ENCODE data around the gene BMPR2. TPM values are rescaled to one million over a fixed set of nuclear protein-coding genes. Genes with fewer than 3 reads are reported as not detected.

BMPR2 gene
- total RNA-seq, 6 experiments from 2014 or later: 50.5 to 59.4 (median 56.4) TPM

DNA sequence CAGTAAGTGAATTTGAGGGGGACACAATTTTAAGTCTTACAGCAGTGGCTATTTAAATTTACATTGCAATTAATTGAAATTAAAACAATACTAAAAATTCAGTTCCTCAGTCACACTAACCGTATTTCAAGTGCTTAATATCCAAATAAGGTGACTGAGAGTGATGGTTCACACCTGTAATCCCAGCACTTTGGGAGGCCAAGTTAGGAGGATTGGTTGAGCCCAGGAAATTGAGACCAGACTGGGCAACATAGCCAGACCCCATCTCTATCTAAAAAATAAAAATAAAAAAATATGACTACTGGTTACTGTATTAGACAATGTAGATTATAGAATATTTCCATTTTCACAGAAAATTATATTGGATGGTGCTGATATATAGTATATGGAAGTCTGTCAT, 79.0 kb downstream of the BMPR2 start:
- H3K4me1 Mint-ChIP-seq (ENCODE audit: low read depth): peaks cover 7% of the 10 kb centered on the region
- TF ChIP-seq, protein P1, sequence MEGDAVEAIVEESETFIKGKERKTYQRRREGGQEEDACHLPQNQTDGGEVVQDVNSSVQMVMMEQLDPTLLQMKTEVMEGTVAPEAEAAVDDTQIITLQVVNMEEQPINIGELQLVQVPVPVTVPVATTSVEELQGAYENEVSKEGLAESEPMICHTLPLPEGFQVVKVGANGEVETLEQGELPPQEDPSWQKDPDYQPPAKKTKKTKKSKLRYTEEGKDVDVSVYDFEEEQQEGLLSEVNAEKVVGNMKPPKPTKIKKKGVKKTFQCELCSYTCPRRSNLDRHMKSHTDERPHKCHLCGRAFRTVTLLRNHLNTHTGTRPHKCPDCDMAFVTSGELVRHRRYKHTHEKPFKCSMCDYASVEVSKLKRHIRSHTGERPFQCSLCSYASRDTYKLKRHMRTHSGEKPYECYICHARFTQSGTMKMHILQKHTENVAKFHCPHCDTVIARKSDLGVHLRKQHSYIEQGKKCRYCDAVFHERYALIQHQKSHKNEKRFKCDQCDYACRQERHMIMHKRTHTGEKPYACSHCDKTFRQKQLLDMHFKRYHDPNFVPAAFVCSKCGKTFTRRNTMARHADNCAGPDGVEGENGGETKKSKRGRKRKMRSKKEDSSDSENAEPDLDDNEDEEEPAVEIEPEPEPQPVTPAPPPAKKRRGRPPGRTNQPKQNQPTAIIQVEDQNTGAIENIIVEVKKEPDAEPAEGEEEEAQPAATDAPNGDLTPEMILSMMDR (IDR thresholded peaks at IDR 0.05): no peak
- no peak overlapping the region for H3K27ac Mint-ChIP-seq
- no peak overlapping the region for H3K4me3 Mint-ChIP-seq
- H3K9me3 Mint-ChIP-seq: no peaks in the 10 kb centered on the region
- peaks cover 8% of the 10 kb centered on the region for H3K36me3 Mint-ChIP-seq (ENCODE audit: low read depth)
- no peaks in the 10 kb centered on the region for H3K27me3 Mint-ChIP-seq (ENCODE audit: insufficient read depth)
- DNase-seq: no peak

DNA sequence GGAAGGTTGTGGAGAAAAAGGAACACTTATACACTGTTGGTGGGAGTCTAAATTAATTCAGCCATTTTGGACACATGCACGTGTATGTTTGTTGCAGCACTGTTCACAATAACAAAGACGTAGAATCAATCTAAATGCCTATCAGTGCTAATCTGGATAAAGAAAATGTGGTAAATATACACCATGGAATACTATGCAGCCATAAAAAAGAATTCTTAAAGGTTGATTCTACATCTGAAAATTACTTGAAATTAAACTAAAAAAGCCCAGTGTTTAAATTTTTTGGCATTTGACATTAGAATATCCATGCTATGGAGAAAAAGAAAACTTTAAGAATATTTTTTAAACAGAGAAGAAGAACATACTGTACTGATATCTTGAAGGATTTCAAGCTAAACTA, 84.0 kb downstream of the BMPR2 start:
- TF ChIP-seq, protein P1 (IDR thresholded peaks at IDR 0.05): no peak
- Mint-ChIP-seq H3K27ac (no peak overlapping the region), H3K36me3 (ENCODE audit: low read depth) (peaks cover 8% of the 10 kb centered on the region), H3K27me3 (ENCODE audit: insufficient read depth) (no peaks in the 10 kb centered on the region), H3K9me3 (no peaks in the 10 kb centered on the region), H3K4me1 (ENCODE audit: low read depth) (no peaks in the 10 kb centered on the region), H3K4me3 (no peak overlapping the region)
- DNase-seq: no peak

DNA sequence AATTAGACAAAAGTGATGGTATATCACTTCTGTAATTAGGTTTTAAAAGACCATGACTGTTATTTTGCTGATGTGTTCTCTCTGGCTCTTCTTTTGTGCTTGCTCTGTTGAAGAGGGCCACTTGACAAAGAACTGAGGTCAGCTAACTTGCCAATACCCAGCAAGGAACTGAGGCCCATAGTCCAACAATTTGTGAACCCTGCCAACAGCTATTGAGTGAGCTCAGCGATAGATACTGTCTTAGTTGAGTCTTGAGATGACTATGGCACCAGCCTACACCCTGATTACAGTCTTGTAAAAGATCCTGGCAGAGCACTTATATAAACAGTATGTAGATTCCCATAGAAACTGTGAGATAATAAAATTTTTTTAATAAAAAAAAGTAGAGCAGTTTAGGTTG, 103.0 kb downstream of the BMPR2 start:
- H3K27me3 Mint-ChIP-seq (ENCODE audit: insufficient read depth): no peaks in the 10 kb centered on the region; the same call in 1 of the 2 replicates
- H3K4me3 Mint-ChIP-seq: no peak overlapping the region
- H3K36me3 Mint-ChIP-seq (ENCODE audit: low read depth): peaks cover 4% of the 10 kb centered on the region; the same call in 1 of the 2 replicates
- TF ChIP-seq, protein P1 (IDR thresholded peaks at IDR 0.05): no peak
- no peaks in the 10 kb centered on the region for H3K4me1 Mint-ChIP-seq (ENCODE audit: low read depth)
- H3K9me3 Mint-ChIP-seq: no peaks in the 10 kb centered on the region
- no peak for DNase-seq
- no peak overlapping the region for H3K27ac Mint-ChIP-seq

- H3K4me1 Mint-ChIP-seq (ENCODE audit: low read depth): no peaks in the 10 kb centered on the region
- peaks cover 4% of the 10 kb centered on the region; the same call in 1 of the 2 replicates for H3K36me3 Mint-ChIP-seq (ENCODE audit: low read depth)
- H3K27me3 Mint-ChIP-seq (ENCODE audit: insufficient read depth): no peaks in the 10 kb centered on the region; the same call in 1 of the 2 replicates
- DNase-seq: no peak
- H3K4me3 Mint-ChIP-seq: no peak overlapping the region
- H3K27ac Mint-ChIP-seq: no peak overlapping the region
- H3K9me3 Mint-ChIP-seq: no peaks in the 10 kb centered on the region
- TF ChIP-seq, protein P1 (IDR thresholded peaks at IDR 0.05): no peak
These were observed 103.5 kb downstream of the BMPR2 start for GRCh38 chr2:202479610-202480009.

- Mint-ChIP-seq H3K4me3 (no peak overlapping the region), H3K36me3 (ENCODE audit: low read depth) (no peaks in the 10 kb centered on the region), H3K9me3 (no peaks in the 10 kb centered on the region), H3K27ac (no peak overlapping the region), H3K4me1 (ENCODE audit: low read depth) (no peaks in the 10 kb centered on the region), H3K27me3 (ENCODE audit: insufficient read depth) (no peaks in the 10 kb centered on the region)
- TF ChIP-seq, protein P1 (IDR thresholded peaks at IDR 0.05): no peak
- no peak for DNase-seq
These were observed 110.2 kb downstream of the BMPR2 start for GRCh38 chr2:202486351-202486750.

DNA sequence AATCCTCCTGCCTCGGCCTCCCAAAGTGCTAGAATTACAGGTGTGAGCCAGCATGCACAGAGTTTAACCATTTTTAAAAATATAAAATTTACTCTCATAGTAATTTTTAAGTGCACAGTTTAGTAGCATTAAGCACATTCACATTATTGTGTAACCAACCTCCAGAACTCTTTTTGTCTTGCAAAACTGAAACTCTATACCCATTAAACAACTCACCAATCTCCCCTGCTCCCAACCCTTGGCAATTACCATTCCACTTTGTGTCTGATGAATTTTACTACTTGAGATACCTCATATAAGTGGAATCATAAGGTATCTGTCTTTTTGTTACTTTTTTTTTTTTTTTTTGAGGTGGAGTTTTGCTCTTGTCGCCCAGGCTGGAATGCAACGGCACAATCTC, 112.5 kb downstream of the BMPR2 start:
- DNase-seq: no peak
- TF ChIP-seq, protein P1 (IDR thresholded peaks at IDR 0.05): no peak
- H3K27me3 Mint-ChIP-seq (ENCODE audit: insufficient read depth): no peaks in the 10 kb centered on the region
- H3K9me3 Mint-ChIP-seq: no peaks in the 10 kb centered on the region
- H3K4me1 Mint-ChIP-seq (ENCODE audit: low read depth): peaks cover 3% of the 10 kb centered on the region
- no peaks in the 10 kb centered on the region for H3K36me3 Mint-ChIP-seq (ENCODE audit: low read depth)
- H3K4me3 Mint-ChIP-seq: no peak overlapping the region
- no peak overlapping the region; the same call in 1 of the 2 replicates for H3K27ac Mint-ChIP-seq

Data from HFFc6 (cell line).